Nephron (organoid): Measurements from ENCODE around the gene PNMA6F.
"Not testable (repeated sequence)": the region's sequence is repeated elsewhere in the genome, so short reads cannot be mapped to it uniquely, and the experiment has no call there.

Experiments used
- H3K27ac Mint-ChIP-seq, 3 experiments: 2 replicates each; pipeline ENCODE4 v1.8.0; 2020; ENCODE audit warnings: mixed read lengths in 3 of 3, mild to moderate bottlenecking in 2 of 3, moderate library complexity in 1 of 3
- H3K27me3 Mint-ChIP-seq: 2 replicates; pipeline ENCODE4 v1.8.0; 2021; ENCODE audit warnings: low read depth, mild to moderate bottlenecking, moderate library complexity, mixed read lengths
- H3K36me3 Mint-ChIP-seq: 2 replicates; pipeline ENCODE4 v1.8.0; 2020; ENCODE audit warnings: low read depth, mixed read lengths
- H3K4me1 Mint-ChIP-seq: 2 replicates; pipeline ENCODE4 v1.8.0; 2020; ENCODE audit warnings: mixed read lengths
- H3K4me3 Mint-ChIP-seq, 3 experiments: 2 replicates each; pipeline ENCODE4 v1.8.0; 2020; ENCODE audit warnings: mild to moderate bottlenecking in 3 of 3, mixed read lengths in 3 of 3, moderate library complexity in 2 of 3
- H3K9me3 Mint-ChIP-seq: 2 replicates; pipeline ENCODE4 v1.8.0; 2020; ENCODE audit warnings: mixed read lengths

PNMA6F gene

GRCh38 chrX:153275418-153275817 is 46.1 kb downstream of the PNMA6F start:
- H3K4me3 Mint-ChIP-seq, H3K27ac Mint-ChIP-seq, H3K9me3 Mint-ChIP-seq, H3K4me1 Mint-ChIP-seq, H3K36me3 Mint-ChIP-seq, H3K27me3 Mint-ChIP-seq: not testable (repeated sequence)

- not testable (repeated sequence) for H3K36me3 Mint-ChIP-seq, H3K27me3 Mint-ChIP-seq, H3K4me3 Mint-ChIP-seq, H3K27ac Mint-ChIP-seq, H3K4me1 Mint-ChIP-seq, H3K9me3 Mint-ChIP-seq
These were observed 49.0 kb downstream of the PNMA6F start for GRCh38 chrX:153272584-153272983.

GRCh38 chrX:153272070-153272469 is 49.5 kb downstream of the PNMA6F start:
- H3K27ac Mint-ChIP-seq, H3K9me3 Mint-ChIP-seq: not testable (repeated sequence)

More at GRCh38 chrX:153272070-153272469, 49.5 kb downstream of the PNMA6F start:
- not testable (repeated sequence) for H3K4me1 Mint-ChIP-seq, H3K4me3 Mint-ChIP-seq, H3K36me3 Mint-ChIP-seq, H3K27me3 Mint-ChIP-seq
